Fibroblast of skin of scalp (primary cell): Measurements from ENCODE around the gene ING5.
A peak's percentile ranks its signal among the peaks of the same experiment; 100 is the strongest.

Experiments used
- DNase-seq: peaks from one replicate; pipeline ENCODE4 v3.0.0-alpha.2; 2013

The ING5 gene

DNA sequence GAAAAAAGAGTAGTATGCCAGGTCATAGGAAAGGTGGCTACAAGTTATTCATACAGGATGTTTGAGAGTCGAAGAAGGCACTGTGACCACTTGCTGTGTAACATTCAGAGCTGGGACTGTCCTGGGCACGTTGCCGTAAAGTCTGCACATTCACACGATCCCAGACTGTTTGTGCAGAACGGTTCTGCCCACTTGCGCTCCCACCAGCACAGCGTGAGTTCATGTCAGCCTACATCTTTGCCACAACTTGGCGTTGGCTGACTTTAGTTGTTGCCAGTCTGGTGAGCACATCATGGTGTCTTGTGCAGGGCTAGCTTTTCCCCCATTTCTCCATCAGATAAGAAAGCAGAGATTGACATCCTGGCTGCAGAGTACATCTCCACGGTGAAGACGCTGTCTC lies 7.0 kb downstream of the ING5 start:
- no peak for DNase-seq

DNA sequence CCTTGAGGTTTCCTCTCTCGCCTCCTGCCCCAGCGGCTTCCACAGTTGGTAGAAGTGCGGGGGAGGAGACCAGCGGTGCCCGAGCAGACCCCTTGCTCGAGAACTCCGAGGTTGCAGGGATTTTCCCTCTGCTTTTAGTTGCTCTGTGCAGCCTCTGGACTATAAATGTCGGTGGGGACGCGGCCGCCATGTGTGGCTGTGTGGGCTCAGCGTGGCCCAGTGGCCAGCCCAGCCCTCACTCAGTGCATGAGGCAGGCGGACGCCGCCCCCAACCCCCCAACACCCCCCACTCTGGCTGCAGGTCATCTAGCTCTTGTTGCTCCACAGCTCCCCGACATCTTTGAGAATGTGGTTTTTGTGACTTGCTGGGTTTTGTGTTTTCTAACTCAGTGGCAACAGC lies 17.3 kb downstream of the ING5 start:
- no peak for DNase-seq

DNA sequence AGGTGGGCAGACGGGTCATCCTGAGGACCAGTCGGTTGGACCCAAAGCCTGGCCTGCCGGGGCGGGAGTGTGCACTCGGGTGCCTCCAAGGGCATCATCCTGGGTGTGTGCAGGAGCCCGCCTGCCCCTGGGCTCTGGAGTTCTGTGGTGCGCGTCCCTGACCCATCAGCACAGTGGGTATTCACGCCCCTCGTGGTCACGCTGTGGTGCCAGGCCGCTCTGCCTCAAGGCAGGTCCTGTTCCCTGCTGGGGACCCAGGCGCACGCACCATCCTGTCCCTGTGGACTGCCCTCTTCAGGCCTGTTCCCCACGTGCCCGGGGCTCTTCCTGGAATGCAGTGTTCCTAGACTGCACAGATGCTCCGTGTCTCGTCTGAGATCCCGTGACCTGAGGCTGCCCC lies 18.3 kb downstream of the ING5 start:
- no peak for DNase-seq

DNA sequence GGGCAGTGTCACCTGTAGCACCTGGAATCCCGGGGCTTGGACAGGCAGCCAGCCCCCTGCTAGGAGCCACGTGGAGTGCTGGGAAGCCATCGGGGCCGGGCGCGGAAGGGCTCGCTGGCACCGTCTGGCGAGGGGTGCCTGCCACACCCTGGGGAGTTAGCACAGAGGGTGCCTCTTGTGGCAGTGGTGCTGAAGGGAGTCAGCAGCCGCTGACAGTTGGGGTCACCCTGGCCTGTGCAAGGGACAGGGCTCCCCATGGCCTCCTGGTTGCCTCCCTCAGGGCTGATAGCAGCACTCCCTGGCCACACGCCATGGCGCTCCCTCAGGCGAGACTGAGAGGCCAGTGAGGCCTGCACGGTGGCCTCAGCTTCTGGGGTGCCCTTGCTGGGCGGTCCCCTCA lies 18.7 kb downstream of the ING5 start:
- DNase-seq, result no peak

DNA sequence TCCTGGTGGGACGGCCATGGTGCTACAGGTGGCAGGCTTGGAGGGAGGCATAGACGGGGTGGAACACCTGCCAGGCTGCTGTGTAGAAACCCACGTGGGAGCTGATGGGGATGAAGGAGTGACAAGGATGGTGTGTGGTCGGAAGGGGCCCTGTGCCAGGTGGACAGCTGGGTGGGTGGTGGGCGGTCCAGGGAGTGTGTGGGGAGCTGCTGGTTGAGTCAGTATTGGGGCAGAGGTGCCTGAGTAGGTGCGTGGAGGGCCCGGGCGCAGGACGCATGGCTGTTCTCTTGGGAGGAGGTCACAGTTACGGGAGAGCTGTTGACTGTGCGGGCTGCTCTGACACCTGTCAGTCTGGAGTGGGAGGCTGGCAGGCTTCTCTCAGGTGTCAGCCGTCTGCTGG lies 20.0 kb downstream of the ING5 start:
- no peak for DNase-seq

DNA sequence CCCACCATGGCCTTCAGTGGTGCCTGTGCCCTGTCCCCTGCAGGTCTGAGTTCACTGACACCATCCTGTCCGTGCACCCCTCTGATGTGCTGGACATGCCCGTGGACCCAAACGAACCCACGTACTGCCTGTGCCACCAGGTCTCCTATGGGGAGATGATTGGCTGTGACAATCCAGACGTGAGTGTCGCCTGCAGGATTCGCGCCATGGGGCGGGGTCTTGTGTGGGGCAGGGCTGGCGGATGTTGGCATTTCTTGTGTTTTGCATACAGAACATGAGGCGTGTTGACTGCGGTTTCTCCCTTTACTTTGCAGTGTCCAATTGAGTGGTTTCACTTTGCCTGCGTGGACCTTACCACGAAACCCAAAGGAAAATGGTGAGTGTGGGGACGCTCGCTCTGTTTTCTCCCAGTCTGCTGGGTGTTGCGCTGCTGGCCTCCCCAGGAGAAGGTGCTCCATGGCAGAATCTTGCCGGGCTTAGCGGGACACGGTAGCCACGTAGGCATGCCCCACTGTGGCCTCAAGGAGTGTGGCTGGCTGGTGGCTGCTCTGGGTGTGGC lies 21.1 kb downstream of the ING5 start:
- DNase-seq, result no peak

DNA sequence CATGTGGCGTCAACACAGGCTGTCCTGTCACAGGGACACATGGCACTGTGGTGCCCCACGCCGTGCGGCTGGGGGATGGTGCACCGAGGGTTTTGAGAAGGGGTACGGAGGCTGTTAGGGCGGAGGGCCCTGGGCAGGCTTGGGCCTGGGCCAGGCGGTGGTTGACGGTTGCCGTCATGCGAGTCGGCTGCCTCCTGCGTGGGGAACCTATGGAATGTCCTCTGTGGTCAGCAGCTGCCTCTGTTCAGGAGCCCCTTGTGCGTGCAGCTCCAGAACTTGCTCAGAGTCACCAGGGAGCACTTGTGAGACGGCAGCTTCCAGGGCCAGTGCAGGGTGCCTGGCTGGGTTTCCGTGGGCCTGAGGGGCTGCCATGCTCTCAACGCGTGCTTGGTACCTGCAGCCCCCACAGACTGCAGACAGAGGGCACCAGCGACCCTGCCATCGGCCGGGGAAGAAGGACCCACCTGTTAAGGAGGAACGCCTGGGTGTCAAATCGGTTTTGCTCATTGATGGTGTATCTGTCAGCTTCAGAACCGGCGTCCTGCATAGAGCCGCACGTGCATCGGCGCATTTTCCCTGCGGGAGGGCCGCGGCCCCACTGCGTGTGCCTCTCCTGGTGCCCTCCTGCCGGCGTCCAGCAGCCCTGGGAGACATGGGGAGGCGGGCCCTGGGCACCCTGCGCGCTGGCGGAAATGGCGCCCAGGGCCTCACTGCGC lies 22.6 kb downstream of the ING5 start:
- DNase-seq, result no peak

DNA sequence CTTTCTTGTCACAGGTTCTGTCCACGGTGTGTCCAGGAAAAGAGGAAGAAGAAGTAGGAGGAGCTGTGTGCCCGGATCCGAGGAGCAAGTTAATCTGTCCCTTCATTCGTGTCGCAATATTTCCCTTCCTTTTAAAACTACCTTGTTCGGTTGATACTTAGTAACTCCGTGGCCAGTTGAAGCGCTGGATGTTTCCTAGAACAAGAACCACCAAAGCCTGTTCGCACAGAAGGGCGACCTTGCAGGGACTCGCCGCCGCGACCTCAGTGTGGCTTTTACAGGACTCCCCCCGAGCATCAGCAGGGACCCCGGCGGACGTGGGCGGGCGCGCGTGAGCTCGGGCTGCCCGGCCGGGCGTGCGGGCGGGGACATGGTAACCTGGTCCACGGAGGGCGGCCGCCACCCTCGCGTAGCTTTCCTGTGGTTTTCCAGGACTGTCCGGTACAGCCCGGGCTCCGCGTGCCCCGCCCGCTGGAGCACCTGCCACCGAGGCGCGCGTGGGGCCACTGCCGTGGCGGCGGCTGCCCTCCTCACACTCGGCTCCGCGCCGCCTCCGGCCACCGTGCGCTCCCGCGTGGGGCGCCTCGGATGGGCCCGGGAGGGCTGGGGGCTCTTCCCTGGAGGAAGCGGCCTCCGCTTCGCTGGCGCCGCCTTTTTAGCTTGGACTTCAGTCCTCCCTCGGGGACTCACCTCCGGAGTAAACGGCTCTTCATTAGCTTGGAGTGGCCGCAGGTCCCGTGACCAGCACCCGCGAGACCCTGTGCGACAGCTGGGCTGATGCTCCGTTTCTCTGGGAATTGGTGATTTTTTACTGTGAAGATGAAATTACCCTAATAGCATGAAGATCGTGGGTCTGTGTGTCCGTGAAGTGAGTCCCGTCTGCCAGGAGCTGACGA lies 23.4 kb downstream of the ING5 start:
- DNase-seq, result no peak

DNA sequence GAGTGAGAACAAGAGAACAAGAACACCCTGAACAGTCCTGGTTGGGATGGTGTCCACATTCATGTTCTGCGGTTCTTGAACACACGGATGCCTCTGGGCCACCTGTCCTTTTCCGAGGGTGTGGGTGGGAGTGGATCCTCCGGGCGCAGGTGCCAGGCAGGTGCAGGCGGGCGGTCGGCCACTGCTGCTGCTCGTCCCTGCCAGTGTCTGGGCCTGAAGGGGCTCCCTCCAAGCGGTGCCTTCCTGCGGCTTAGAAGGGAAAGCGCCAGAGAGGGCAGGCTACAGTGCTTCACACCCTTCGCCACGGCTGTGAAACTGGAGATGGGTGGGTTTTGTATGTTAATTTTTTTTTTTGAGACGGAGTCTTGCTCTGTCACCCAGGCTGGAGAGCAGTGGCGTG lies 24.6 kb downstream of the ING5 start:
- DNase-seq, result no peak

DNA sequence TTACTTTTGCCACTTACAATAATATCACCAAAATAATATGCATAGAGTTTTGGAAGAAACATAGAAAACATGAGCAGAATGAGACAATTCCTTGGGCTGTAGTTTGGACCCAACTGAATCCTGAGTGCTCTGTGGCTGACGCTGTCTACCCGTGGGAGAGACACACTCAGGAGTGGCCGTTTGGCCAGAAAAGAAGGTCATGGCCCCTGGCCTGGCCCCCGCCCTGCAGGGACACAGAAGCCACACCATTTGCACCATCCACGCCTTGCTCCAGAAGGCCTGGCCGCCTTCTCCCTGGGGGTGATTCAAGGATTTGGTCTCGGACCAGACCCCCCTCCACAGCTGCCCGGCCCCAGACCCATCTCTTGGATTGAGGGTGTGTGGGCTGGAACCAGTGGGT lies 26.2 kb downstream of the ING5 start:
- no peak for DNase-seq

DNA sequence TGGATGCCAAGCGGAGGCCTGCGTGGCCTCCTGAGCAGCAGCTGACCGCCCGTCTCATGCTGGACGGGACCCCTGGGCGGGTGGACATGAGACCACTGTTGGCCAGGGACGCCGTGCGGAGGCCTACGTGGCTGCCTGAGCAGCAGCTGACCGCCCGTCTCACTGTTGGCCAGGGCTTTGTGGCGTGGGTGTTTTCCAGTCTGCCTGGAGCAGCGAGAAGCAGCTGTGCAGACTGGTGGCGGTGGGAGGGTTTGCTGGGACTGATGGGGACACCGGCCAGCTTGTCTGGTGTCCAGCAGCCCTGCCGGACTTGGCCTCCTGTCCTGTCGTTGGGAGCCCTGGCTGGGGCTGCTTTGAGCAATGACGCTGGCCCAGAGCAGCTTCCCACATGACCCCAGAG lies 26.8 kb downstream of the ING5 start:
- DNase-seq, result no peak

DNA sequence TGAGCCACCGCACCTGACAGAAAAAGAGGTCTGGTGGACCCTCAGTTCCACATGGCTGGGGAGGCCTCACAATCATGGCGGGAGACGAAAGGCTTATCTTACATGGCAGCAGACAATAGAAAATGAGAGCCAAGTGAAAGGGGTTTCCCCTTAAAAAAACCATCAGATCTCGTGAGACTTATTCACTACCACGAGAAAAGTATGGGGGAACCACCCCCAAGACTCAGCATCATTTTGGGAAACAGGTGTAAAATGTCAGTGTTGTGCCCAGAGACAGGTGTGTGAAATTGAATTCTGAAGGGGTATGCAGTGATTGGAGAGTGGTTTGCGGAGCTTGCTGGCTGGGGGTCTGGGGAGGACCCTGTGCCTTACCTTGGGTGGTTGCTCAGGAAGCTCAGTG lies 28.0 kb downstream of the ING5 start:
- no peak for DNase-seq

DNA sequence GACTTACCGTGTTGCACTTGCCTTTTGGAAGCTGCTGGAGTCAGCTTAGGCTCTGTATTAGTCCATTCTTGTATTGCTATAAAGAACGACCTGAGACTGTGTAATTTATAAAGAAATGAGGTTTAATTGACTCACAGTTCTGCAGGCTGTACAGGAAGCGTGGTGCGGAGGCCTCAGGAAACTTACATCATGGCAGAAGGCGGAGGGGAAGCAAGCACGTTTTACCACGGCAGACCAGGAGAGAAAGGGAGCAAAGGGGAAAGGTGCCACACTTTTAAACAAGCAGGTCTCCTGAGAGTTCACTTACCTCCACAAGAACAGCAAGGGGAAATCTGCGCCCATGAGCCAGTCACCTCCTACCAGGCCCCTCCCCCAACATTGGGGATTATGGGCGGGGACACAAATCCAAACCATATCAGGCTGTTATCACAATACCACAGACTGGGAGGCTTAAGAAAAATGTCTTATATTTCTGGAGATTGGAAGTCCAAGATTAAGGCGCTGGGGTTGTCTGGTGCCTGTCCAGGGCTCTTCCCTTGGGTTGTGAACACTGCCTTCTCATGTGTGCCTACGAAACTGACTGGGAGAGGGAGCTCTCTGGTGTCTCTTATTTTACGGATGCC lies 28.9 kb downstream of the ING5 start:
- no peak for DNase-seq

DNA sequence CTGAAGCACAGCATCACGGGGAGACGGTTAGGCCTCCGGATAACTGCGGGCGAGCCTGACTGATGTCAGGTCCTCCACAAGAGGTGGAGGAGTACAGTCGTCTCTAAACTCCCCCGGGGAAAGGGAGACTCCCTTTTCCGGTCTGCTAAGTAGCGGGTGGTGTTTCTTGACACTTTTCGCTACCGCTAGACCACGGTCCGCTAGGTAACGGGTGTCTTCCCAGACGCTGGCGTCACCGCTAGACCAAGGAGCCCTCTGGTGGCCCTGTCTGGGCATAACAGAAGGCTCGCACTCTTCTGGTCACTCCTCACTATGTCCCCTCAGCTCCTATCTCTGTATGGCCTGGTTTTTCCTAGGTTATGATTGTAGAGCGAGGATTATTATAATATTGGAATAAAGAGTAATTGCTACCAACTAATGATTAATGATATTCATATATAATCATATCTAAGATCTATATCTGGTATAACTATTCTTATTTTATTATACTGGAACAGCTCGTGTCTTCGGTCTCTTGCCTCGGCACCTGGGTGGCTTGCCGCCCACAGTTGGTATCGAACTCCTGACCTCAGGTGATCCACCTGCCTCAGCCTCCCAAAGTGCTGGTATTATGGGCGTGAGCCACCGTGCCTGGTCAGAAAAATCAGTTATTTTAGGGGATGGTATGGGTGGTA lies 30.8 kb downstream of the ING5 start:
- peak; percentile 39 for DNase-seq

DNA sequence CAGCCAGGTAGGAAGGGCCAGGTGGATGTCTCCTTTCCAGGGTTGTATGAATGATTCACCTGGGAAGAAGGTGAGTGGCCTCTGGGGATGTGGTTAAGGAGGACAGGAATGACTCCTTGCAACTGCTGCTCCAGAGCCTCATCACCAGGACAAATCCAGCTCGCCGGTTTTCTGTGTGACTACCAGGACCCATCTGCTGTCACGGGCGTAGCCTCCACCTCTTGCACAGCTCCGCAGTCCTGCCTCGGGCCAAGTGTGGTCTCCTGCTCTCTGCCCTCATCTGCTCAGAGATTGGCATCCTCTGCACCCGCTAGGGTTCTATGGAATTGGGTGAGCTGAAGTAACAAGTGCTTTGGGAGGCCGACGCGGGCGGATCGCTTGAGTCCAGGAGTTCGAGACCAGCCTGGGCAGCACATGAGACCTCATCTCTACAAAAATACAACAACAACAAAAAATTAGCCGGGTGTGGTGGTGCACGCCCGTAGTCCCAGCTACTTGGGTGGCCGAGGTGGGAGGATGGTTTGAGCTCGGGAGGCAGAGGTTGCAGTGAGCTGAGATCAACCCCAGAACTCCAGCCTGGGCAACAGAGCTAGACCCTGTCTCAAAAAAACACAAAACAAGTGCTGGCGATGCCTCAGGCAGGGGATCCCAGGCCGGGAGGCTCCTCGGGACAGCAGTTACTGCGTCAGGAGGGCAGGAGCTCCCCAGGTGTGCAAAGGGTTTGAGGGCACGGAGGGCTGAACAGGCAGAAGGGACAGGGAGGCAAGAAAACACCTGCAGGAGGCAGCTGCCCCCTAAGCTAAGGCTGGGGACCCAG lies 31.8 kb downstream of the ING5 start:
- DNase-seq, result no peak

DNA sequence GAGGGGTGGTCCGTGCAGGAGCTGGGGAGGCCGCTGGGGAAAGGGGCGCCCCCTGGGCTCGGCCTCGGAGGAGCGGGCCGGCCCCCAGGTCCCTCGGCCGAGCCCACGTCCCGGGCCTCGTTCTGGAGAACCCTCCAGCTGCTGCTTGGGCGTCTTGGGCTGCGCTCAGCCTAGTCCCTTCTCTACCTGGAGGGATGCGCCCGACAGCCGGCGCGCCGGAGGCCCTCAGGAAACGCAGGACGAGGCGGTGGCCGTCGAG lies 32.3 kb downstream of the ING5 start:
- no peak for DNase-seq

DNA sequence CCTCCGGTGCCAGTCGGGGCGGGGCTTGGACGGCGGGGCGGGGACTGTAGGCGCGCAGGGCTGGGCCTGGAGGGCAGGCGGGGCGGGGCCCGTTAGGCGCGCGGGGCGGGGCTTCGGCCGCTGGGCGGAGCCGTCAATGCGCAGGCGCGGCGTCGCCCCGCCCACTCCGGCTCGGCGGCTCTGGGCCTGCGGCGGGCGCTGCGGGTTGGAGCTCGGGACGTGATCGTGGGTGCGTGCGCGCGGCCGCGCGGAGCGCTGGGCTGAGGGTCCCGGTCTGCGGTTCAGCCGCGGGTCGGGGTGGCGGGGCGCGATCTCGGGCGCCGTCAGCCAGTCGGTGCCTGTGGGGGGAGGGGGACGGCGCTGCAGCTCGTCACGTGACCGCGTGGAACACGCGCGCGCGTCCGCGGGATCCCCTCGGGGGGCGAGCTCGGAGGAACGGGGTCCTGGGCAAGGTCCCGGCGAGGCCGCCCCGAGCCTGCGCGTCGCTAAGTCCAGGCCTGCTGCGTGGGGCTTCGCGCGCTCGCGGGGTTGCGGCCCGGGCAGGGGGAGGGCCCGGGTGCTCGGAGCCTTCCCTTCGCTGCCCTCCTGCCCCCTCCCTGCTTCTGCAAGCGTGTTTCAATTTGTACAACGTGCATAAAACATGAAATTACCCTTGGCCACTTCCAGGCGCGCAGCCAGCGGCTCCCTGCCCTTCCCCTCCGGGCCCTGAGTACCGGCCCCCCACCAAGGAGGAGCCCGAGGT lies 32.8 kb downstream of the ING5 start, which contains the start of gene D2HGDH:
TSS of gene D2HGDH (plus strand) at position 164 of the 742 bp plus-strand sequence. CDS start 595 bp downstream, outside the sequence.
- peak; percentile 87 for DNase-seq

DNA sequence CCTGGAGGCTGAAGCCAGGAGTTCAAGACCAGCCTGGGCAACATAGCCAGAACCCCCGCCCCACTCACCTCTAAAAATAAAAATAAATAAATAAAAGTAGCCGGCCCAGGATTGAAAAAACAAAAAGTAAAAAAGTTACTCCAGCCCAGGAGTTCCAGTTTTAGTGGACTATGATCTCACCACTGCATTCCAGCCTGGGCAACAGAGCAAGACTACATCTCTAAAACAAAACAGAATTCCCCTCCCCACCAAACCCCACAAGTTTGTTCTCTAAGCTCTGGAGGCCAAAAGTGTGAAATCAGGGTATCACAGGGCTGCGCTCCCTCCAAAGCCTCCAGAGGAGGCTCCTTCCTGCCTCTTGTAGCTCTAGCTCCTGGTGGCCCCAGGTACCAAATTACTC lies 34.3 kb downstream of the ING5 start:
- no peak for DNase-seq

DNA sequence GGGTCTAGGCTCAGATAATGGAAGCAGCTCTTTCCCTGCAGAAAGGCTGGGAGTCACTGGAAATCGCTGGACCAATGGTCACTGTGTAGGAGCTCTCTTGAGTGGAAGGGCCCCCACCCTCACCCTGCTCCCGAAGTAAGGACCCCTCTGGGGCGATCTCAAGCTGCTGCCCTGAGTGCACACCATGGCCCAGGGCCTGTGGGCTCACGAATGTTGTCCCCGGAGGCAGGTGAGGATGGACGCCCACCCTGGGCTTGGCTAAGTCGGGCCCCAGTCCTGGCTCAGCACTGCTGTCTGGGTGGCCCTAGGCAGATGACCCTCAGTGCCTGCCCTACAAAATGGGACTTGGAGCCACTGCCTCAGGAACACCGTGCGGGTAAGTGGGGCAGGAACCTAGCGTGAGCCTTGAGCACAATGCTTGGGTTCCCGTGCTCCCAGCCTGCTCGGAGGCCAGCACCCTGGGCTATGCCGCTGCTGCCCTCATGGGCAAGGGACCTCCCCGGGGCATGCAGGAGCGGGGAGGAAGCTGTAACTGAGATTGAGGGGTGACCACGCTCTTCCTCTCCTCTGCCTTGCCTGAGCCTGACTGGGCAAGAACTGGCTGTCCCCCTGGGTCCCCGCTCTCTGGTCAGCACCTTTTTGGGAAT lies 36.3 kb downstream of the ING5 start:
- DNase-seq, result no peak

DNA sequence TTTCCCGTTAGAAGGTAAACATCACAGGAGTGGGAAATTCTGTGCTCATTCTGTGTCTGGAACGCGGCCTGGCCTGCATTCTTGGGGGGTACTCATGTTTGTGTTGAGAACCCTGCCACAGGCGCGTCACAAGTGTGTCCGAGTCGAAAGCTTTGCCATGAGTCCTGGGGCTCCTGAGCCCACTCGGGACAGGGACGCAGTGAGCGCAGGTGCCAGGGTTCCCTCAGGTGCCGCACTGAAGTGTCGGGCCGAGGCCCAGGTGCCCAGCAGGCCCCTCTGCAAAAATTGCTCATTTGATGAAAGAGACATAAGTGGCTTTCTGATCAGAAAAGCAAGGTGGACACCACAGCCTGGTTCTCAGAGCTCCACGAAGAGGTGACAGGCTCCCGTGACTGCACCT lies 37.3 kb downstream of the ING5 start:
- DNase-seq, result no peak

DNA sequence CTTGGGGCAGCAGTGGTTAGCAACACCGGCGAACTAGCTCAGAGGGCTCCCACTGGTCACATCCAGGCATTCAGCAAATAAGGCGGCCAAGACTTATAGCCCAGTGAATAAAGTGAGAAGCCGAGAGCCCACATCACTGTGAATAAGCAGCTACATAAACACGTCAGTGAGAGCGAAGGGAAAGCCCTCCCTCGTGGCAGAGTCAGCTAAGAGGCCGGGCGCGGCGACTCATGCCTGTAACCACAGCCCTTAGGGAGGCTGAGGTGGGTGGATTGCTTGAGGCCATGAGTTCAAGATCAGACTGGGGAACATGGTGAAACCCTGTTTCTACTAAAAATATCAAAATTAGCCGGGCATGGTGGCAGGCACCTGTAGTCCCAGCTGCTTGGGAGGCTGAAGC lies 37.8 kb downstream of the ING5 start:
- DNase-seq, result peak; percentile 34
